IgD-negative memory B cell (primary cell): ENCODE measurements around the gene LGALS7B. TPM values are rescaled to one million over a fixed set of nuclear protein-coding genes. Genes with fewer than 3 reads are reported as not detected.
A peak's percentile ranks its signal among the peaks of the same experiment; 100 is the strongest.
"Not testable (repeated sequence)": the region's sequence is repeated elsewhere in the genome, so short reads cannot be mapped to it uniquely, and the experiment has no call there.

Source experiments
- H3K27ac Mint-ChIP-seq, 3 donors: one replicate each; pipeline ENCODE4 v1.8.0; 2020 to 2022; ENCODE audit warnings: mild to moderate bottlenecking in 3 of 3, mixed read lengths in 3 of 3, moderate library complexity in 1 of 3
- H3K27me3 Mint-ChIP-seq: one replicate; pipeline ENCODE4 v1.8.0; 2021; ENCODE audit warnings: mixed read lengths
- H3K36me3 Mint-ChIP-seq: one replicate; pipeline ENCODE4 v1.8.0; 2020; ENCODE audit warnings: mild to moderate bottlenecking, mixed read lengths
- H3K4me1 Mint-ChIP-seq, 3 donors: one replicate each; pipeline ENCODE4 v1.8.0; 2020 to 2022; ENCODE audit warnings: mixed read lengths in 3 of 3, mild to moderate bottlenecking in 1 of 3
- H3K4me3 Mint-ChIP-seq, 4 donors: one replicate each; pipeline ENCODE4 v1.8.0; 2020 to 2022; ENCODE audit warnings: mild to moderate bottlenecking in 4 of 4, mixed read lengths in 4 of 4, moderate library complexity in 3 of 4
- H3K9me3 Mint-ChIP-seq, 3 donors: one replicate each; pipeline ENCODE4 v1.8.0; 2020 to 2021; ENCODE audit warnings: mixed read lengths in 3 of 3, mild to moderate bottlenecking in 1 of 3
- polyA plus RNA-seq: library from polyadenylated mRNA; unstranded; fragments of 300-500 nt; fragmentation: Illumina TruSeq; gene quantifications from one replicate; pipeline ENCODE4 v1.2.3, GENCODE V29; 2021

The LGALS7B gene
- polyA plus RNA-seq, 1 donor from 2014 or later = not detected

DNA sequence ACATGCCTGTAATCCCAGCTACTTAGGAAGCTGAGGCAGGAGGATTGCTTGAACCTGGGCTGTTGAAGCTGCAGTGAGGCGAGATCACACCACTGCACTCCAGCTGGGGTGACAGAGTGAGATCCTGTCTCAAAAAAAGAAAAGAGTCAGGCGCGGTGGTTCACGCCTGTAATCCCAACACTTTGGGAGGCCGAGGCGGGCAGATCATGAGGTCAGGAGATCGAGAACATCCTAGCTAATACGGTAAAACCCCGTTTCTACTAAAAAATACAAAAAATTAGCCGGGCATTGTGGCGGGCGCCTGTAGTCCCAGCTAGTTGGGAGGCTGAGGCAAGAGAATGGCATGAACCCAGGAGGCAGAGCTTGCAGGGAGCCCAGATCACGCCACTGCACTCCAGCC lies 6.8 kb upstream of the LGALS7B start:
- not testable (repeated sequence) for H3K4me1 Mint-ChIP-seq, H3K9me3 Mint-ChIP-seq, H3K36me3 Mint-ChIP-seq, H3K27me3 Mint-ChIP-seq, H3K4me3 Mint-ChIP-seq, H3K27ac Mint-ChIP-seq

DNA sequence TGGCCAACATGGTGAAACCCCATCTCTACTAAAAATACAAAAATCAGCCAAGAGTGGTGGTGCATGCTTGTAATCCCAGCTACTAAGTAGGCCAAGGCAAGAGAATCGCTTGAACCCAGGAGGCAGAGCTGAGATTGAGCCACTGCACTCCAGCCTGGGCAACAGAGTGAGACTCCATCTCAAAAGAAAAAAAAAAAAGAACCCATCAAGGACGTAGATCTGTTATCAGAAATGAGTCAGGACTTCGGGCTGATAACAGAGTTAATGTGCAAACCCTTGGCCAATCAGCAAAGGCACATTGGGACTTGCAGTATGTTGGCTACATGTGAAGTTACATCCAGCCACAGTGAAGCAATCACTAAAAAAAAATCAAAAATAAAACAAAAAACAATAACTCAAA lies 4.8 kb upstream of the LGALS7B start:
- Mint-ChIP-seq H3K27me3 (peaks cover 2% of the 10 kb centered on the region), H3K9me3 (no peaks in the 10 kb centered on the region), H3K27ac (no peak overlapping the region)

DNA sequence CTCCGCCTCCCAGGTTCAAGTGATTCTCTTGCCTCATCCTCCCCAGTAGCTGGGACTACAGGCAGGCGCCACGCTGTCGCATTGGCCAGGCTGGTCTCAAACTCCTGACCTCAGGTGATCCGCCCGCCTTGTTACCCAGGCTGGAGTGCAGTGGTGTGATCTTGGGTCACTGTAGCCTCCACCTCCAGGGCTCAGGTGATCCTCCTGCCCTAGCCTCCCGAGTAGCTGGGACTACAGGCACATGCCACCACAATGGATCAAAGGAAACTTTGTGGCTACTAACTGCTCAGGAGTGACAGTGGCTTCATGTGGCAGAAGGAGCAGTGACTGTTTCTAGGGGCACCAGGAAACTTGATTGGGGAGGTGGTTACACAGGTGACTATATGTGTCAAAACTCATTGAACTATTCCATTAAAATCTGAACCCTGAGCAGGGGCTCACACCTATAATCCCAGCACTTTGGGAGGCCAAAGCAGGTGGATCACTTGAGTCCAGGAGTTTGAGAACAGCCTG lies 3.8 kb upstream of the LGALS7B start:
- Mint-ChIP-seq H3K27ac (no peak overlapping the region), H3K4me1 (no peaks in the 10 kb centered on the region), H3K27me3 (peaks cover 2% of the 10 kb centered on the region), H3K4me3 (no peak overlapping the region), H3K36me3 (no peaks in the 10 kb centered on the region), H3K9me3 (no peaks in the 10 kb centered on the region)

More for the DNA sequence above, 4.8 kb upstream of the LGALS7B start:
- H3K4me3 Mint-ChIP-seq = no peak overlapping the region
- no peaks in the 10 kb centered on the region for H3K4me1 Mint-ChIP-seq
- H3K36me3 Mint-ChIP-seq = no peaks in the 10 kb centered on the region

DNA sequence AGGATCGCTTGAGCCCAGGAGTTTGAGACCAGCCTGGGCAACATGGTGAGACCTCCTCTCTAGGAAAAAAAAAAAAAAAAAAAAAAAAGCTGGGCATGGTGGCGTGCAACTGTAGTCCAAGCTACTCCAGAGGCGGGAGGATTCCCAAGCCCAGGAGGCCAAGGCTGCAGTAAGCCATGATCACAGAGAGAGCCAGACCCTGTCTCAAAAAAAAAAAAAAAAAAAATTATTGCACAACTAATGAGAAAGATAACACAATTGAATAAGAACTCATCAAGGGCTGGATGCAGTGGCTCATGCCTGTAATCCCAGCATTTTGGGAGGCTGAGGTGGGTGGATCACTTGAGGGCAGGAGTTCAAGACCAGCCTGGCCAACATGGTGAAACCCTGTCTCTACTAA lies 2.9 kb upstream of the LGALS7B start:
- H3K4me1 Mint-ChIP-seq, H3K9me3 Mint-ChIP-seq, H3K27ac Mint-ChIP-seq, H3K36me3 Mint-ChIP-seq, H3K27me3 Mint-ChIP-seq, H3K4me3 Mint-ChIP-seq: not testable (repeated sequence)

DNA sequence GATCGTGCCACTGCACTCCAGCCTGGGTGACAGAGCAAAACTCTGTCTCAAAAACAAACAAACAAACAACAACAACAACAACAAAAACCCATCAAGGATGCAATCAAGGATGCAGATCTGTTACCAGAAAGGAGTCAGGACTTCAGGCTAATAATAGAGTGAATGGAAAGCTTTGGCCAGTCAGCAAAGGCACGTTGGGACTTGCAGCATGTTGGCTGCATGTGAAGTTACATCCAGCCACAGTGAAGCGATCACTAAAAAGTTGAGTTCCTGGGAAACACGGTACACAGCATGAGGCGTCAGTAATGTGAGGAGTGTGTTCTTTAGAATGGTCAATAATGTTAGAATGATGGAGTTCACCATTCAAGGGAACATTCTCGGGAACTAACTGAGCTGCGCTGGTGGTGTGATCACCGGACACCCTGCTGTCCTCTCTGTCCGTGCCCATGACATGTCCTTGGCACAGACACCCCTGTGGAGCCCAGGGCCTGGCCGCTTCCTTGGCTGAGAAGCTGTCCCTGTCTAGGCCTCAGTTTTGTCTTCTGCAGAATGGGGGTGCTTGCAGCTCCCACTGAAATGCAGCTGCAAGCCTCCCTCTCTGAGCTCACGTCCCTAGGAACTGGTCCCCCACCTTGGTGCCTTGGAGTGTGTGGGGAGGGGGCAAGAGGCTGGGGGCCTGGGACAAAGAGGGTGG lies 2.3 kb upstream of the LGALS7B start:
- Mint-ChIP-seq H3K27ac (no peak overlapping the region), H3K4me1 (no peaks in the 10 kb centered on the region), H3K27me3 (no peaks in the 10 kb centered on the region), H3K9me3 (no peaks in the 10 kb centered on the region), H3K36me3 (no peaks in the 10 kb centered on the region), H3K4me3 (no peak overlapping the region)

DNA sequence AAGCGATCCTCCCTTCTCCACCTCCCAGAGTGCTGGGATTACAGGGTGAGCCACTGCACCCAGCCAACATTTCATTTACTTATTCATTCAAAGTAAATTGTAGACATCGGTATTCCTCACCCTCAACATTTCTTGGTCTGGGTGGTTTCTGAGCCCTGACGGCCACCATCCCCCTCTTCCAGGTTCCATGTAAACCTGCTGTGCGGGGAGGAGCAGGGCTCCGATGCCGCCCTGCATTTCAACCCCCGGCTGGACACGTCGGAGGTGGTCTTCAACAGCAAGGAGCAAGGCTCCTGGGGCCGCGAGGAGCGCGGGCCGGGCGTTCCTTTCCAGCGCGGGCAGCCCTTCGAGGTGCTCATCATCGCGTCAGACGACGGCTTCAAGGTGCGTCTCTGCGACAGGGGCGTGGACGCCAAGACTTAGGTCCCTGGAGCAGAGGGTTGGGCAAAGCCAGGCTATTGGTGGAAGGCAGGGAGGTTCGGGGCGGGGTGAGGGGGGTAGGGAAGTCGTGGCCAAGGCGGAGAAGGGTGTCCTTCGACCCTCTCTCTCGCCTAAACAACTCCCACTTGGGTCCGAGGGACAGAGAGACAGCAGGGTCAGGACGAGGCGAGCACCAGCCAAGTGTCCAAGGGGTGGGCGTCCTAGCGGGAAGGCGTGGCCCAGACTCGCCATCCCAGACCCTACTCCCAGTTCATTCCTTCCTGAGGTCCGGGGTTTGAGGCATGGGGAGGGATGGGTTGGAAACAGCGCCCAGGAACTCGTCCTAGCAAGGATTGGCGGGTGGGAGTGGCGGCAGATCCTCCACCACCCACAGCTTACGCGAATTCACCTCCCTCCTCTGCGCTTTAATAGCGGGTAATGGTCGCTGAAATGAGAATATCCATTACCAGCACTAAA lies 1.8 kb downstream of the LGALS7B start:
- not testable (repeated sequence) for H3K27ac Mint-ChIP-seq, H3K4me3 Mint-ChIP-seq, H3K27me3 Mint-ChIP-seq, H3K9me3 Mint-ChIP-seq, H3K36me3 Mint-ChIP-seq
- H3K4me1 Mint-ChIP-seq = peaks cover 0 to 10% (median 0%) of the 10 kb centered on the region in 3 donors

DNA sequence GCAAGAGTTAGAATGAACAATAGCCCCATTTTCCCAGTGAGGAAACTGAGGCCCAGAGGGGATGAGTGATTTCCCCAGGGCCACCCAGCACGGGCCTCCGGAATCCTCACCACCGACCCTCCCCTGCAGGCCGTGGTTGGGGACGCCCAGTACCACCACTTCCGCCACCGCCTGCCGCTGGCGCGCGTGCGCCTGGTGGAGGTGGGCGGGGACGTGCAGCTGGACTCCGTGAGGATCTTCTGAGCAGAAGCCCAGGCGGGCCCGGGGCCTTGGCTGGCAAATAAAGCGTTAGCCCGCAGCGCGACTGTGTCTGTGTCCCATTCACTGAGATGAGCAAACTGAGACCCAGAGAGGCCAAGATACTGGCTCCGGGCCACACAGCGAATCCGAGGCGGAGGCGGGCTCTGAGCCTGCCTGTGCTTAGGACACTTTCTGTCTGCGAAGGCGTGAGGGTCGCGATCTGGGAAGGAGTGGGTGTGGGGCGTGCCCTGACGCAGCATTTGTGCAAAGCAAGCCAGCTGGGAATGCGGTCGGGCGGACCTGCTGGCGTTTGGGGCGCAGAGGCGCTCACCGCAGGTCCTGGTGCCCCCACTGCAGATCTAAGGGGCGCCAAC lies 2.6 kb downstream of the LGALS7B start:
- H3K27ac Mint-ChIP-seq, H3K9me3 Mint-ChIP-seq, H3K4me3 Mint-ChIP-seq, H3K36me3 Mint-ChIP-seq, H3K27me3 Mint-ChIP-seq: not testable (repeated sequence)
- H3K4me1 Mint-ChIP-seq = peaks cover 0 to 13% (median 0%) of the 10 kb centered on the region in 3 donors

DNA sequence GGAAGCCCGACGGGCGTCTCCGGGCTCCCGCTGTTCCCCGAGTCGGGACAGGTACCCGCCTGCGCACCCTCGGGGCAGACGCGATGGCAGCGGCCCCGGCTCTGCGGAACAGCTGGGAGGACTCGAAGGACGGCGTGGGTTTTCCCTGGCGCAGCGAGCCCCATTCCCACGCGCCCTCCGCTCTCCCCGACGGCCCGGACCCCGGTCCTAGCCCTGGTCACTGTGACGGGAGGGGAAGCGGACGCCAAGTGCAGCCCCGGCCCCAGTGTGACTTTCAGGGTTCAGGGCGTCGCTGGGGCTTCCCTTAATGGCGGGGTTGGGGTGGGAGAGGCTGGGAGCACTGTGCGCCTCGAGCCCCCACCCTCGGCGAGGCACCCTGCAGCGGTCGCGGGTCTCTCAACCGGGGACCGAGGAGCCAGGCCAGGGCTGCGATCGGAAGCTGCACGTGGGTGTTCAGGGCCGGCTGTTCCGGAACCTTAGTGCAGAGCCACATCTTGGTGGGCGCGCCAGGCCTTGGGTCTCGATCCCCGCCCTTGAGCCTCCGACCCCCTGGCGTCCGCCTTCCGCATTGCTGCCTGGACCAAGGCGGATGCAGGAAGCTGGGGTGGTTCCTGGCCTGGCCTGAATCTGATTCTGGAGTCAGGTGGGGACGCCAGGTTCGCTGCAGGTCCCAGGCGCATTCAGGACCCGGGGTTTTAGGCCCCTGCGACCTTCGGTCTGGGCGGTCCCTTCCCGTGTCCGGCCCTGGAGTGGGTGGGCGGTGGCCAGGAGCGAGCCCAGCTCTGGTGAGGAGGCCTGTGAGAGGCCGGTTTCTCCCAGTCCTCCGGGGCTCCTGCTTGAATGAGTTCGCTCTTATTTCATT lies 3.5 kb downstream of the LGALS7B start:
- no peaks in the 10 kb centered on the region for H3K9me3 Mint-ChIP-seq
- no peak overlapping the region for H3K27ac Mint-ChIP-seq
- H3K4me1 Mint-ChIP-seq = peaks cover 0 to 13% (median 0%) of the 10 kb centered on the region in 3 donors
- H3K4me3 Mint-ChIP-seq = peak overlapping the region; percentile 55 to 75 (median 67)
- no peaks in the 10 kb centered on the region for H3K27me3 Mint-ChIP-seq
- no peaks in the 10 kb centered on the region for H3K36me3 Mint-ChIP-seq

DNA sequence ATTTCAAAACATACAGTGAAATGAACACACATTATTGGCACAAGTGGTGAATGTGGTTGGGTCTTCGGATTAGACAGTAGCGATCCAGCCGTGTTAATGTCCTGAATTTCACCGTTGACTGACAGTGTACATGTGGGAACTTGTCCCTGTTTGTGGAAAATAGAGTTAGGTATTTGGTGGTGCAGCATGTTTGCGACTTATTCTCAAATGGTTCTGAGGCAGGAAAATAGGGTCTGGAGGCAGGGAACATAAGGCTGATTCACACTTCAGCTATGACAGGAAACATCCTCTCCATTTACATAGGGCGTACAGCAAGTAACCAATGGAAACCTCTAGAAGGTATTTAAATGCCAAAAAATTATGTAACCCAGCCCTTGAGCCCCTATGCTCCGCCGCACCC lies 4.2 kb downstream of the LGALS7B start:
- Mint-ChIP-seq H3K27ac (no peak overlapping the region), H3K9me3 (no peaks in the 10 kb centered on the region), H3K27me3 (no peaks in the 10 kb centered on the region), H3K4me3 (peak overlapping the region; percentile 45 to 75 (median 67)), H3K36me3 (no peaks in the 10 kb centered on the region), H3K4me1 (peaks cover 0 to 13% (median 0%) of the 10 kb centered on the region in 3 donors)

DNA sequence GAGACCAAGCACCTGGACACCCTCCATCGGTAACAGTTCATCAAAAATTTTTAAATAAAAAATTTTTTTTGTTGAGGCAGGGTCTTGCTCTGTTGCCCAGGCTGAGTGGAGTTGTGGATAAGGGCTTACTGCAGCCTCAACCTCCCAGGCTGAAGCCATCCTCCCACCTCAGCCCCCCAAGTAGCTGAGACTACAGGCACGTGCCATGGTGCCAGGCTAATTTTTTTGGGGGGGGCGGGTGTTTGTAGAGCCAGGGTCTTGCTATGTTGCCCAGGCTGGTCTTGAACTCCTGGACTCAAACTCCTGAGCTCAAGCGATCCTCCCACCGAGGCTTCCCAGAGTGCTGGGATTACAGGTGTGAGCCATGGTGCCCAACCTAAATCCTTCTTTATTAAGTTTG lies 4.7 kb downstream of the LGALS7B start:
- Mint-ChIP-seq H3K27me3 (no peaks in the 10 kb centered on the region), H3K9me3 (no peaks in the 10 kb centered on the region), H3K4me3 (peak overlapping the region in 1 of 4 donors; percentile 74), H3K4me1 (peaks cover 0 to 13% (median 0%) of the 10 kb centered on the region in 3 donors), H3K36me3 (no peaks in the 10 kb centered on the region), H3K27ac (no peak overlapping the region)

DNA sequence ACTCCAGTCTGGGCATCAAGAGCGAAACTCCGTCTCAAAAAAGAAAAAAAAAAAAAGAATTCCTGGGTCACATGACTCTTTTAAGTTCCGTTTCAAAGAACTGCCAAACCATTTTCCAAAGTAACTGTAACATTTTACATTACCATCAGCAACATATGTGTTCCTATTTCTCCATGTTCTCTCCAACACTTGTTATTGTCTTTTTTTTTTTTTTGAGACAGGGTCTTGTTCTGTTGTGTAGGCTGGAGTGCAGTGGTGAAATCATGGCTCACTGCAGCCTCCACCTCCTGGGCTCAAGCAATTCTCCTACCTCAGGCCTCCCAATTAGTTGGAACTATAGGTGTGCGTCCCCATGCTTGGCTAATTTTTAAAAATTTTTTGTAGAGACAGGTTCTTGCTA lies 6.5 kb downstream of the LGALS7B start:
- Mint-ChIP-seq H3K9me3 (no peaks in the 10 kb centered on the region), H3K27me3 (no peaks in the 10 kb centered on the region), H3K36me3 (peaks cover 2% of the 10 kb centered on the region), H3K27ac (no peak overlapping the region), H3K4me1 (peaks cover 0 to 13% (median 0%) of the 10 kb centered on the region in 3 donors), H3K4me3 (no peak overlapping the region)

DNA sequence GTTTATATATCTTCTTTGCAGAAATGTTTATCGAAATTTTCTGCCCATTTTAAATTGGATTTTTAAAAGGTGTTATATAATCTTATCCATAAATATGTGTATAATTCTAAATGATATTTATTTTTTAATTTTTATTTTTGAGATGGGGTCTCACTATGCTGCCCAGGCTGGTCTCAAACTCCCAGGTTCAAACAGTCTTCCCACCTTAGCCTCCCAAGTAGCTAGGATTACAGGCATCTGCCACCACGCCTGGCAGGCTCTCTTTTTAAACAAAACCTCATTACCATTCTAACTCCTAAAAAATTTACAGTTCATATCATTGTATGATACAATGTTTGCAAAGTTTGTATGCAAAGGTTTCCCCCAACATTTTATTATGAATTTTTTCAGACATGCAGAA lies 7.2 kb downstream of the LGALS7B start:
- no peaks in the 10 kb centered on the region for H3K27me3 Mint-ChIP-seq
- H3K27ac Mint-ChIP-seq = no peak overlapping the region
- no peaks in the 10 kb centered on the region for H3K9me3 Mint-ChIP-seq
- peaks cover 0 to 13% (median 0%) of the 10 kb centered on the region in 3 donors for H3K4me1 Mint-ChIP-seq
- H3K4me3 Mint-ChIP-seq = no peak overlapping the region
- peaks cover 2% of the 10 kb centered on the region for H3K36me3 Mint-ChIP-seq

DNA sequence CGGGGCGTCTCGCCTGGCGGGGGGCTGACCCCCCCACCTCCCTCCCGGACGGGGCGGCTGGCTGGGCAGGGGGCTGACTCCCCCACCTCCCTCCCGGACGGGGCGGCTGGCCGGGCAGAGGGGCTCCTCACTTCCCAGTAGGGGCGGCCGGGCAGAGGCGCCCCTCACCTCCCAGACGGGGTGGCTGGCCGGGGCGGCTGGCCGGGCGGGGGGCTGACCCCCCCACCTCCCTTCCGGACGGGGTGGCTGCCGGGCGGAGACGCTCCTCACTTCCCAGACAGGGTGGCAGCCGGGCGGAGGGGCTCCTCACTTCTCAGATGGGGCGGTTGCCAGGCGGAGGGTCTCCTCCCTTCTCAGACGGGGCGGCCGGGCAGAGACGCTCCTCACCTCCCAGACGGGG lies 8.8 kb downstream of the LGALS7B start:
- H3K27me3 Mint-ChIP-seq, H3K36me3 Mint-ChIP-seq, H3K4me3 Mint-ChIP-seq, H3K27ac Mint-ChIP-seq, H3K9me3 Mint-ChIP-seq: not testable (repeated sequence)
- H3K4me1 Mint-ChIP-seq = peaks cover 0 to 13% (median 0%) of the 10 kb centered on the region in 3 donors

DNA sequence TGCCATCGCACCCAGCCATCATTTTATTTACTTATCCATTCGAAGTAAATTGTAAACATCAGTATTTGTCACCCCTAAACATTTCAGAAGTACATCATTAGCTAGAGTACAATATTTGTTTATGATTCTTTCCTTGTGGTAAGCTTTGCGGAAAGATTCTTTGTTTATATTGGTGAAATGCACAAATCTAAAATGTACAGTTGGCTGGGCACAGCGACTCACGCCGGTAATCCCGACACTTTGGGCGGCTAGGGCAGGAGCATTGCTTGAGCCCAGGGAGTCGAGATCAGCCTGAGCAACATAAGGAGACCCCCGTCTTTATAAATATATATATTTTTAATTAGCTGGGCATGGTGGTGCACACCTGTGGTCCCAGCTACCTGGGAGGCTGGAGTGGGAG lies 10.1 kb downstream of the LGALS7B start:
- Mint-ChIP-seq H3K27ac (no peak overlapping the region), H3K4me1 (peaks cover 0 to 4% (median 0%) of the 10 kb centered on the region in 3 donors), H3K4me3 (no peak overlapping the region), H3K9me3 (no peaks in the 10 kb centered on the region), H3K36me3 (peaks cover 2% of the 10 kb centered on the region), H3K27me3 (no peaks in the 10 kb centered on the region)
